Ishikawa (cell line): ENCODE results near the gene WNK2.

Experiments
- CEBPB ChIP-seq: IDR thresholded peaks from 2 replicates; pipeline ENCODE4 v1.6.1; 2012
- CREB1 ChIP-seq: IDR thresholded peaks from 2 replicates; pipeline ENCODE4 v1.6.1; 2012; ENCODE audit warnings: low read depth
- EGR1 ChIP-seq: IDR thresholded peaks from 2 replicates; pipeline ENCODE4 v1.6.1; 2012
- EP300 ChIP-seq: IDR thresholded peaks from 2 replicates; pipeline ENCODE4 v1.6.1; 2012; ENCODE audit warnings: borderline replicate concordance
- FOXM1 ChIP-seq: IDR thresholded peaks from 2 replicates; pipeline ENCODE4 v1.6.1; 2012; ENCODE audit warnings: low read depth, borderline replicate concordance
- NFIC ChIP-seq: IDR thresholded peaks from 2 replicates; pipeline ENCODE4 v1.6.1; 2012
- RAD21 ChIP-seq: IDR thresholded peaks from 2 replicates; pipeline ENCODE4 v1.6.1; 2012; ENCODE audit warnings: low read depth
- REST ChIP-seq: IDR thresholded peaks from 2 replicates; pipeline ENCODE4 v1.6.1; 2012; ENCODE audit warnings: low read depth, mild to moderate bottlenecking
- TAF1 ChIP-seq: IDR thresholded peaks from 2 replicates; pipeline ENCODE4 v1.6.1; 2012; ENCODE audit warnings: low read depth, mild to moderate bottlenecking
- TCF12 ChIP-seq: IDR thresholded peaks from 2 replicates; pipeline ENCODE4 v1.6.1; 2012; ENCODE audit warnings: low read depth
- TEAD4 ChIP-seq: IDR thresholded peaks from 2 replicates; pipeline ENCODE4 v1.6.1; 2012
- YY1 ChIP-seq: IDR thresholded peaks from 2 replicates; pipeline ENCODE4 v1.6.1; 2012; ENCODE audit warnings: low read depth
- ZBTB7A ChIP-seq: IDR thresholded peaks from 2 replicates; pipeline ENCODE4 v1.6.1; 2012; ENCODE audit warnings: low read depth
- TF ChIP-seq, protein P1 (sequence below): IDR thresholded peaks from 2 replicates; pipeline ENCODE4 v1.6.1; 2012
- TF ChIP-seq, protein P2 (sequence below): IDR thresholded peaks from 2 replicates; pipeline ENCODE4 v1.6.1; 2012

WNK2 gene

GRCh38 chr9:93167185-93167584 is 16.8 kb upstream of the WNK2 start:
- TF ChIP-seq TEAD4 (no peak), EGR1 (no peak), FOXM1 (no peak), REST (no peak), TAF1 (no peak), RAD21 (no peak), YY1 (no peak), TCF12 (no peak), EP300 (no peak), CEBPB (no peak), ZBTB7A (no peak), CREB1 (no peak), NFIC (no peak)
- TF ChIP-seq, protein P1, sequence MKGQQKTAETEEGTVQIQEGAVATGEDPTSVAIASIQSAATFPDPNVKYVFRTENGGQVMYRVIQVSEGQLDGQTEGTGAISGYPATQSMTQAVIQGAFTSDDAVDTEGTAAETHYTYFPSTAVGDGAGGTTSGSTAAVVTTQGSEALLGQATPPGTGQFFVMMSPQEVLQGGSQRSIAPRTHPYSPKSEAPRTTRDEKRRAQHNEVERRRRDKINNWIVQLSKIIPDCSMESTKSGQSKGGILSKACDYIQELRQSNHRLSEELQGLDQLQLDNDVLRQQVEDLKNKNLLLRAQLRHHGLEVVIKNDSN = no peak
- TF ChIP-seq, protein P2, sequence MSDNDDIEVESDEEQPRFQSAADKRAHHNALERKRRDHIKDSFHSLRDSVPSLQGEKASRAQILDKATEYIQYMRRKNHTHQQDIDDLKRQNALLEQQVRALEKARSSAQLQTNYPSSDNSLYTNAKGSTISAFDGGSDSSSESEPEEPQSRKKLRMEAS = no peak

- TF ChIP-seq, protein P2 = no peak
- TF ChIP-seq REST (no peak), FOXM1 (no peak), EP300 (no peak), CREB1 (no peak), CEBPB (no peak), YY1 (no peak), TAF1 (no peak), ZBTB7A (no peak), NFIC (no peak), TCF12 (no peak), EGR1 (no peak), TEAD4 (no peak), RAD21 (no peak)
- TF ChIP-seq, protein P1 = no peak
Observed at GRCh38 chr9:93167838-93168237, 16.1 kb upstream of the WNK2 start.

GRCh38 chr9:93168581-93168980 is 15.4 kb upstream of the WNK2 start:
- TF ChIP-seq FOXM1 (no peak), ZBTB7A (no peak), REST (no peak), CREB1 (no peak), TAF1 (no peak), EGR1 (no peak), CEBPB (no peak), EP300 (no peak), TEAD4 (no peak), YY1 (no peak), NFIC (no peak), TCF12 (no peak), RAD21 (no peak)
- TF ChIP-seq, protein P2 = no peak
- TF ChIP-seq, protein P1 = no peak

DNA sequence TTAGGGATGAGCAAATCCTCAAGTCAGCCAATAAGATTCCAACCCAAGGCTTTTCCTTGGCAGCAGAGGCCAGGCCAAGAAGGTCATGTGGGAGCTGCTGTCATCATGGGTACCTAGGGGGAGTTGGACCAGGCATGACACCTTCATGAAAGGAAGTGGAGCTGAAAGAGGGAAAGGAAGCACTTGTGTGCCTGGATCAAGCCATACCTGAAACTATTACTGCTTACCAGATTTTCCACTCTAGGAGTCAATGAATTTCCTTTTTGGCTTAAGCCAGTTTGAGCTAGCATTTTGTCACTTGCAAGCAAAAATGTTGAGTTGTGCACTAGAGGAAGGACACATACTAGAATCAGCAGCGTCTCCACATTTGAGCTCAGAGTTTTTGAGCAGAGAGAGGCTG is 14.5 kb upstream of the WNK2 start:
- no peak for TF ChIP-seq TAF1
- TF ChIP-seq RAD21 = no peak
- TF ChIP-seq EP300 = no peak
- TF ChIP-seq CEBPB = no peak
- TF ChIP-seq YY1 = no peak
- TF ChIP-seq, protein P2 = no peak
- no peak for TF ChIP-seq TEAD4
- TF ChIP-seq CREB1 = no peak
- no peak for TF ChIP-seq EGR1
- no peak for TF ChIP-seq ZBTB7A
- TF ChIP-seq NFIC = no peak
- no peak for TF ChIP-seq FOXM1
- no peak for TF ChIP-seq TCF12
- TF ChIP-seq REST = no peak
- TF ChIP-seq, protein P1 = no peak
